HG03025 (cell line): ENCODE data around the gene FAM111B.
"Not testable (repeated sequence)": the region's sequence is repeated elsewhere in the genome, so short reads cannot be mapped to it uniquely, and the experiment has no call there.

Experiments
- ATAC-seq: cut with Tn5 transposase; IDR thresholded peaks from one replicate; pipeline ENCODE4 v1.9.1; 2021; ENCODE audit warnings: mild to moderate bottlenecking, moderate library complexity; ENCODE audit not compliant: unreplicated experiment, low FRiP score

The FAM111B gene, protein sequence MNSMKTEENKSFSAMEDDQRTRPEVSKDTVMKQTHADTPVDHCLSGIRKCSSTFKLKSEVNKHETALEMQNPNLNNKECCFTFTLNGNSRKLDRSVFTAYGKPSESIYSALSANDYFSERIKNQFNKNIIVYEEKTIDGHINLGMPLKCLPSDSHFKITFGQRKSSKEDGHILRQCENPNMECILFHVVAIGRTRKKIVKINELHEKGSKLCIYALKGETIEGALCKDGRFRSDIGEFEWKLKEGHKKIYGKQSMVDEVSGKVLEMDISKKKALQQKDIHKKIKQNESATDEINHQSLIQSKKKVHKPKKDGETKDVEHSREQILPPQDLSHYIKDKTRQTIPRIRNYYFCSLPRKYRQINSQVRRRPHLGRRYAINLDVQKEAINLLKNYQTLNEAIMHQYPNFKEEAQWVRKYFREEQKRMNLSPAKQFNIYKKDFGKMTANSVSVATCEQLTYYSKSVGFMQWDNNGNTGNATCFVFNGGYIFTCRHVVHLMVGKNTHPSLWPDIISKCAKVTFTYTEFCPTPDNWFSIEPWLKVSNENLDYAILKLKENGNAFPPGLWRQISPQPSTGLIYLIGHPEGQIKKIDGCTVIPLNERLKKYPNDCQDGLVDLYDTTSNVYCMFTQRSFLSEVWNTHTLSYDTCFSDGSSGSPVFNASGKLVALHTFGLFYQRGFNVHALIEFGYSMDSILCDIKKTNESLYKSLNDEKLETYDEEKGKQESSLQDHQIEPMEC

GRCh38 chr11:59106363-59107336 lies at the start of gene FAM111B:
TSS of gene FAM111B (plus strand) at chr11:59107237. CDS start at chr11:59109626, 2,389 bp downstream.
- ATAC-seq, result peak; percentile 65

DNA sequence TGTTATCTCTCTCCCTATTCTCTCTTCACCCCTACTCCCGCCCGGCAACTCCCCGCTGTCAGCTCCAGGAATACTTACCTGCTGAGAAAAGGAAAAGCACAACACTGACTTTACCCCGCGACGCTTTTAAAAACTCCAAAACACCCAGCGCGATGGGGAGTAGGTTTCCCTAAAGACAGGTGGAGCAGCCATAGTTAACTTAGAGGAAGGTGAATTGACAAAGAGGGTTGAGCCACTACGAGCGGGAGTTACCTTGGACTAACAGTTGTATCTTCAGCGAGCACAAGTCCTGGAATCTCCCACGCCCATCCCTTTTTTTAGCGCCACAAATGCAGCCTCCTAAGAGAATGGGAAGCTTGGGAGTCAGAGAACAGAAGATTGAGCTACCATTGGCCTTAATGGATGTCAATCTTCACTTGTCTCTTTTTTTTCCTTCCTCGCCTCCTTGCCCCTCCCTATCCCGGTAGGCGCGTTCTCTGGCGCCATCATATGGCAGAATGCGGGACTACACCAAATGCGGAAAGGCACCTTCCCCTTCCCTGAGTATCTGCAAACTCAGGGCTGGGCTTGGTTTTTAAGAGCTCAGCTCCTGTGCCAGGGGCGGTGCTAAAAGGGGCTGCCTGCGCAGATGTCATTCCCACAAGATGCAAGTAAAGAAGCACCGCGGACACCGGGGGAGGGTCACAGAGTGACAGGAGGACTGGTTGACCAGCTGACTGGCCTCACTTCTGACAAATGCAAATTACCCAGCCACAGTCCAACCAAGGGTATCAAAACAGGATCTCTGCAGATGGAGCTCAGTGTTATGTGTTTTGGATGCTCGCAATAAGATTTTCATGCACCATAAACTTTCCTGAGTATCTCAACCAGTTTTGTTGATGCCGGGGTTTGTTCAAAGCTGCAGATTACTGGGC lies 48.7 kb upstream of the FAM111B start:
- peak; percentile 91 for ATAC-seq

GRCh38 chr11:59060096-59060495 lies 46.9 kb upstream of the FAM111B start:
- not testable (repeated sequence) for ATAC-seq

DNA sequence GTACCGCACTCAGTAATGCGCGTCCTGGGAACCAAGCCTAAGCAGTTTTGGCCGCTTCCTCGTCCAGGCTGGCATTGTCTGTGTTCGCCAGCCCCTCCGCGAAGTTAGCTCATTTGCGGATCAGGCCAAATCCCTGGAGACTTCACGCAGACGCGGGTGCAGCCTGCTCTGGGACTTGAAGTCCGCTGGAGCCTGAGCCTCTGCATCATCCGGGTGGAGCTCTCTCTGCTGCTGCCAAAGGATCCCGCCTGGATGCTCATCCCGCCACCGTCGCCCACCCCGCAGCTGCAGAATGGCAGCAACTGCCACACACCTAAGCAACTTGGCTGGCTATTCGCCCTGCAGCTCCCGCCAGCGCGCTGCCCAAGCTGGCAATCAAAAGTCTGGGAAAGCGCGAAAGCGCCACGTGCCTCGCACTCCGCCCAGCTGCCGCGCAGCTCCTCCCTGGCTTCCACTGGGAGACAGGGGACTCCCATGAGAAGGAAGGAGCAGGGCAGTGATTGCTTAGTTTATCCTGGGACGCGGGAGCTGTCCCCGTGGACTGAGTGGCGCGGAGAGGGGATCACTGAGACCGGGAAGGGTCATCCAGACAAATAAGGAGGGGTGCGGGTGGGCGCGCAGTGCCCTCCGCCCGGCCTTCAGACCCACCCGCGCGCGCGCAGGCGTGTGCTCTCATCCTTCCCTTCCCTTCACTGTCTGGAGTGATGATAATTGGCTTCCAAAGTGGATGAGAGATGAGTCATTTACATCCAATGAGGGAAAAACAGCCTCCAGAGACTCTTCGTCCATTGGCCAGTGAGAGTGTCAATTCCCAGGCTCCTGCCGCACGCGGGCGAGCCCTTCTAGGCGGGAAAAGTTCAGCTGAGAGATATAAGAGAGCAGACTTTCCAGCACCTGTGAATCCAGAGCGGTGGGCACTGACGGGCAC lies 44.2 kb upstream of the FAM111B start:
- ATAC-seq, result no peak

DNA sequence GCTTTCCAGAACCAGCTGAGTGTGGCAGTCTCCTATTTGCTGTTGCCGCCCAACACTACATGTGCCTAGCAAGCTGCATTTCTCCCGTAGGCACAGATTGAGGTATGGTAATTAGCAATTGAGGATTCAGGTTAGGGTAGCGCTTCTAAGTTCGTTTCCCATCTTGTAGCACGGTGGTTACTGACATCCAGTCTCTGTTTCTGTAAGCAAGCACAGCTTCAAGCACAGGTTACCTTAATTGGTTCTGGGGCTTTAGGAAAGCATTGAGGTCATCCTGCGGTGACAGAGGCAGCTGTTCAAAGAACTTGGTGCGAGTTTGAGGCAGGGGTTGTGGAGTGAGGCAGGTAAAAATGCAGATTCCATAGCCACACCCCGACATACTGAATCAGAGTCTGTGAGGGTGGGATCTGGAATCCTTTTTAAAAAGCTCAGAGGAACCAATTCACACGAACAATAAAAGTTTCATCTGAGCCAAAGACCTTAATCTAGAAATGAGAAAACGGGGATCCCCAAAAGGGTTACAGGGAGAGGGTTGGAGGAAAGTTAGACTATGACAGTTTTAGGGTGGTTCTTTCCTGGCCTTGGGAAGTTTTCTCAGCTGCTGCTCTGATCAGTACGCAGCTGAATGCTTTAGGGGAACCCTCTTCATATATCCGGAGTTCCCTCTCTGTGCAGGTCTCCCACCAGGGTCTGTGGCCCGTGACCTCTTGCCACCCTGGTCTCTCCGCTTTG lies 42.9 kb upstream of the FAM111B start:
- peak; percentile 67 for ATAC-seq

DNA sequence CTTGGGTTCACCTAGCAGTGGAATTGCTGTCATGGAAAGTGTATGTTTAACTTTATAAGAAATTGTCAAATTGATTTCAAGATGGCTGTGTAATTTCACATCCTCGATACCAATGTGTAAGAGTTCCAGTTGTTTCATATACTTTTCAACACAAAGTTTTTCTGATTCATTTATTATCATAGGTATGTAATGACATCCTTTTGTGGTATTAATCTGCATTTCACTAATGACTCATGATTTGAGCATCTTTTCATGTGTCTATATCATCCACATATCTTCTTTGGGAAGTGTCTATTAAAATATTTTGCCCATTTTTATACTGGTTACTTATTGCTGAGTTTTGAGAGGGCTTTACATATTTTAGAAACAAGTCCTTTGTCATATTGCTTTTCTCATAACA lies 38.0 kb upstream of the FAM111B start:
- no peak for ATAC-seq

GRCh38 chr11:59076876-59077571 lies 30.0 kb upstream of the FAM111B start:
- peak; percentile 89 for ATAC-seq

GRCh38 chr11:59078435-59078834 lies 28.6 kb upstream of the FAM111B start:
- ATAC-seq, result no peak

GRCh38 chr11:59079086-59079485 lies 28.0 kb upstream of the FAM111B start:
- no peak for ATAC-seq

GRCh38 chr11:59080421-59080820 lies 26.6 kb upstream of the FAM111B start:
- not testable (repeated sequence) for ATAC-seq

DNA sequence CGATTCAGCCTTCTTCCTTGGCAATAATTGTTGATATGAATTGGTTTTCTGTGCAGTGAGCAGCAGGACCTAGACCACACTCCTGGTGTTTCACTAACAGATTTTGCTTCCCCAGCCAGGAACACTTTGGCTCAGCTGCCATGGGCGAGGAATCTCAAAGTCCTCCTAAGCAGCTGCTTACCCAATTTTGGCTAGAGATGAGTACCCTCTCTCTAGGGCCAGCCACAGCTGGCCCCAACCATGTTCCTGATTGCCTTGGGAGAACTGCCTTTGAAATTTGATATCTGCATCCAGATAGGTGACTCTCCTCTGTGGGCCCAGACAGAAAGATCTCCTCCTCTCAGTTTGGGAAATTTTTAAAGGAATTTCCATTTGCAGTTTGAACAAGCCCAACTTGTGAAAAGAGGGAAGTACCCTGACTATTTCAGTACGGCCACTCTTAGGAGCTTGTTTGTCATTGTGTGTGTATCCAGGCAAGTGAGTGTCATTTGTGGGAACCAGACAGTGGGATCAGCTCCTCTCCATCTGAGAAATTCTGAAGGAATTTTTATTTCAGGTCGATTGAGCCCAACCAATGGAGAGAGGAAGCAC lies 25.5 kb upstream of the FAM111B start:
- not testable (repeated sequence) for ATAC-seq

- ATAC-seq, result not testable (repeated sequence)
Observed at GRCh38 chr11:59086007-59086406, 21.0 kb upstream of the FAM111B start, which contains the start of gene GLYATL1B. TSS of gene GLYATL1B (plus strand) at chr11:59086307. CDS start at chr11:59086307, 0 bp downstream.

- ATAC-seq, result no peak
Observed at GRCh38 chr11:59088162-59088561, 18.9 kb upstream of the FAM111B start.

DNA sequence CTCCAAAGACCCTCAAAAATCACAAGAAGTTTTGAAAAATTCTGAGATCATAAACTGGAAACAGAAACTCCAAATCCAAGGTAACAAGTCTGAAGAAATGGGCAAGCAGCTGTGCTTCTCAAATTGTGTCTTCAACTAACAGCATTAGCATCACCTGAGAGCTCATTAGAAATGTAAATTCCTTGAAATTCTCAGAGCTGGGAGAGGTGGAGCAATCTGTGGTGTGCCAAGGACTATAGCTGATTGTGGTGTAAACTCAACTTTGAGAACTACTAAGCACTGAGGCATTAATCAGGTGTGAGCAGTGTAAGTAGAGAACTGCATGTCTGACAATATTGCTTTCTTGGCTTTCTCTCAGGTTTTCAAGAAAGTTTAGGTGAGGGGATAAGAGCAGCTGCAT lies 13.5 kb upstream of the FAM111B start:
- not testable (repeated sequence) for ATAC-seq

- peak; percentile 76 for ATAC-seq
Observed at GRCh38 chr11:59095225-59095624, 11.8 kb upstream of the FAM111B start.

- ATAC-seq, result not testable (repeated sequence)
Observed at GRCh38 chr11:59095972-59096575, 11.0 kb upstream of the FAM111B start.
